HG02571 (cell line): ENCODE measurements around the gene ZNF493.

Experiments used
- ATAC-seq: cut with Tn5 transposase; IDR thresholded peaks from one replicate; pipeline ENCODE4 v1.9.1; 2021; ENCODE audit warnings: mild to moderate bottlenecking, moderate library complexity; ENCODE audit not compliant: unreplicated experiment

The ZNF493 gene

GRCh38 chr19:21462540-21462939 lies 65.6 kb downstream of the ZNF493 start:
- no peak for ATAC-seq

GRCh38 chr19:21463449-21464105 lies 66.6 kb downstream of the ZNF493 start:
- ATAC-seq = no peak

DNA sequence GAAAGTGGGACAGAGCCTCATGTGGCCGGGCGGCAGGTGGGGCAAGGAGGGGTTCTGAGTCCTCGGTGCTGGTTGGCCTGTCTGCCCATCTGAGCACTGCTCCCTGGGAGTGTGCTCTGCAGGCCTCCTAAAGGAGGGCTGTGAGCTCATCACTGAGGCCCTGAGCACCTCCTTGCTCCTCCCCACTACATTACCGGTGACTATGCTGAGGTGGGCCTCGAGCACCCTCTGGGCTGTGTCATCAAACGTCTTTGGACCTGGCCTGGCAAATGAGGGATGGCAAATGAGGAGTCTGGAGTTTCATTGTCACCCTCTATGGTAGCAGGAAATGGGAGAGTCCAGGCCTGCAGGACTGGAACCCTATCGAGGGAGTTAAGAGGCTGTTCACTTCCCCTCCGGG lies 69.7 kb downstream of the ZNF493 start:
- ATAC-seq = no peak

DNA sequence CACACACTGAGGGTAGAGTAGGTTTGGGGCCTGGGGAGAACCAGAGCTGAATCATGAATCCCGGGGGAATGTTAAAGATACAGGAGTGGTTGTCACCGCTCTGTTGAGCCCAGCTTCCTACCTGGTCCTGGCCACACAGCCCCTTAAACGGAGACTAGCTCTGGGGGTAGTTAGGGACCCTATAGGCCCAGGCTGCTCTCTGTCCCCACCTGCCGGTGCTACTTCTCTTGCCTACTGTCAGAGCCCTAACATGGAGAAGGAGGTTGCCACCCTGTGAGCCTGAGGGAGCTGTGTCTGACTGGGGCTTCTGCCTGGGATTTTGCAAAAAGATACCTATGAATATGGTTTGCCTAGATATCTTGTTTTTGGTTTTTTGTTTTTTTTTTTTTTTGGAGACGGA lies 71.9 kb downstream of the ZNF493 start:
- no peak for ATAC-seq

DNA sequence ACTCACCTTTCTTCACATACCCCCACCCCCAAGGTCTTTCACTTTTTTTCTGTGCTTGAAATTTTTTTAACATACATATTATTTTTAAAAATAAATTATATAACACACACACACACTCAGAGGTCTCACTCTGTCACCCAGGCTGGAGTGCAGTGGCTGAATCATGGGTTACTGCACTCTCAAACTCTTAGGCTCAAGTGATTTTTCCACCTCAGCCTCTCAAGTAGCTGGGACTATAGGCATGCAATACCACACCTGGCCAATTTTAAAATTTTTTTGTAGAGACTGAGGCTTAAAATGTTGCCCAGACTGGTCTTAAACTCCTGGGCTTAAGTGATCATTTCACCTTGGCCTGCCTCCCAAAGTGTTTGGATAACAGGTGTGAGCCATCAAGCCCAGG lies 75.6 kb downstream of the ZNF493 start:
- ATAC-seq = no peak

- no peak for ATAC-seq
These were observed 77.8 kb downstream of the ZNF493 start for GRCh38 chr19:21474671-21475181.
